Mesendoderm (in vitro differentiated cells): ENCODE data around the gene PRR18.

Source experiments
- DNase-seq: peaks from one replicate; pipeline ENCODE4 v3.0.0; 2013
- H2AK5ac ChIP-seq: 2 replicates; pipeline ENCODE4 v1.6.1; 2013; ENCODE audit warnings: low read length, inconsistent platforms
- H2BK120ac ChIP-seq: 2 replicates; pipeline ENCODE4 v1.6.1; 2013; ENCODE audit warnings: low read depth, mild to moderate bottlenecking, low read length, moderate library complexity, mixed read lengths
- H2BK15ac ChIP-seq: replicated peaks from 2 replicates; pipeline ENCODE4 v1.6.1; 2013; ENCODE audit warnings: low read depth, mild to moderate bottlenecking, moderate library complexity
- H2BK5ac ChIP-seq: 2 replicates; pipeline ENCODE4 v1.6.1; 2013; ENCODE audit warnings: low read length, inconsistent platforms
- H3K18ac ChIP-seq: 2 replicates; pipeline ENCODE4 v1.6.1; 2013; ENCODE audit warnings: mild to moderate bottlenecking, low read length, mixed read lengths
- H3K23ac ChIP-seq: one replicate; pipeline ENCODE4 v1.6.1; 2013; ENCODE audit warnings: low read length
- H3K27ac ChIP-seq: 2 replicates; pipeline ENCODE4 v1.5.1; 2013; ENCODE audit warnings: low read depth, mild to moderate bottlenecking, inconsistent platforms, low read length, moderate library complexity
- H3K27me3 ChIP-seq: 2 replicates; pipeline ENCODE4 v1.6.1; 2013; ENCODE audit warnings: low read length, control low read depth, mild to moderate bottlenecking, inconsistent platforms; ENCODE audit not compliant: insufficient read depth, poor library complexity
- H3K36me3 ChIP-seq: 2 replicates; pipeline ENCODE4 v1.6.1; 2013; ENCODE audit warnings: low read length, inconsistent platforms; ENCODE audit not compliant: control insufficient read depth, insufficient read depth
- H3K4ac ChIP-seq: one replicate; pipeline ENCODE4 v1.6.1; 2013; ENCODE audit warnings: low read depth, mild to moderate bottlenecking, low read length, moderate library complexity
- H3K4me1 ChIP-seq: 2 replicates; pipeline ENCODE4 v1.6.1; 2013; ENCODE audit warnings: low read depth, low read length, inconsistent platforms; ENCODE audit not compliant: control insufficient read depth
- H3K4me2 ChIP-seq: 2 replicates; pipeline ENCODE4 v1.6.1; 2013; ENCODE audit warnings: low read length
- H3K4me3 ChIP-seq: 2 replicates; pipeline ENCODE4 v1.5.1; 2013; ENCODE audit warnings: mild to moderate bottlenecking, low read length
- H3K56ac ChIP-seq: one replicate; pipeline ENCODE4 v1.6.1; 2013; ENCODE audit warnings: low read length
- H3K79me1 ChIP-seq: 2 replicates; pipeline ENCODE4 v1.6.1; 2013; ENCODE audit warnings: low read length, inconsistent platforms
- H3K79me2 ChIP-seq: 2 replicates; pipeline ENCODE4 v1.6.1; 2013; ENCODE audit warnings: mild to moderate bottlenecking, low read length; ENCODE audit not compliant: control insufficient read depth, insufficient read depth
- H3K9ac ChIP-seq: 2 replicates; pipeline ENCODE4 v1.6.1; 2013; ENCODE audit warnings: low read length, inconsistent platforms
- H4K5ac ChIP-seq: one replicate; pipeline ENCODE4 v1.6.1; 2013; ENCODE audit warnings: low read length
- H4K8ac ChIP-seq: one replicate; pipeline ENCODE4 v1.6.1; 2013; ENCODE audit warnings: low read depth, mild to moderate bottlenecking, control low read depth, low read length, moderate library complexity
- WGBS: extraction: QIAGEN DNeasy Blood & Tissue Kit; methylation state at CpG from one replicate; pipeline ENCODE4 v1.1.7; 2013; ENCODE audit warnings: low lambda C conversion rate, missing lambda C conversion rate; ENCODE audit not compliant: insufficient coverage; ENCODE audit errors: extremely low coverage; 5-methylcytosine and 5-hydroxymethylcytosine counted together

The PRR18 gene

DNA sequence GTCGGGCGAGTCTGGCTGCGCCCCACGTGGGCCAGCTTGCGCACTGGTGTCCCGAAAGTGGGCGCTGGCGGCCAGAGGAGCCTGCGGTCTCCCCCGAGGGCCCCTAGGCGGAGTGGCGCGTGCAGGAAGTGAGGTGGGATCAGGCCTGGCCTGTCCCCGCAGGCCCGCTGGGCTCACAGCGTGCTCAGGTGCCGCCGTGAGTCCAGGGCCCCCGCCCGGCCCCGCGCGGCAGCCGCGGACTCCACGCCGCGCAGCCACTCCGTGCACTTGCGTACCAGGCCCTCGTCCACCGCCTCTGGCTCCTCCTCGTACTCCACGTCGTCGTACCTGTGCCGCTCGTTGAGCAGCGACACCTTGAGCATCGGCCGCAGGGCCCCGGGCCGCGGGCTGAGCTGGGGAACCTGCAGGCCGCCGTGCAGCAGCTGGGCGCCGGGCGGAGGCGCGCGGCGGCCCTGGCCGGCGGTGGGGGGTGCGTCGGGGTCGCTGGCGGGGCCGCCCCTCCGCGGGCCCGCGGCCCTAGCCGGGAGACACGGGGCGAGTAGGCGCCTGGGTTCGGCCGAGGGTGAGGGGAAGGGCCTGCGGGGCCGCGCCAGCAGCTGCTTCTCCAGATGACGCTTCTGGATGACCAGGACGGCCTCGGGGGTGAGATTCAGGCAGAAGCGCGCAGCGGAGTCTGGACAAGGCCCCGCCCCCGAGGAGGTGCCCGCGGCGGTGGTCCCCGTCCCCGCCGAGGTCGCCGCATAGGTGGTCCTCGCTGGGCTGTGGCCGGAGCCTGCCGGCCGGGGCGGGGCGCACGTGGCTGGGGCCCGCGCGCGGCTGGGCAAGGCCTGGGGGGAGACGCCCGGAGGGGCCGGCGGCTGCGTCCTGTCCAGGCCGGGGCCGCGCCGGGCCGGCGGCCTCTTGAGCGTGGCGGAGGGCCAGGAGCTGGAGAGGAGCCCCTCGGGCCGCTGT is 835 bp downstream of the PRR18 start:
- peak overlapping the region; percentile 50 for H3K9ac ChIP-seq
- H3K27me3 ChIP-seq = peaks cover 14% of the 10 kb centered on the region
- H4K8ac ChIP-seq = no peak overlapping the region

DNA sequence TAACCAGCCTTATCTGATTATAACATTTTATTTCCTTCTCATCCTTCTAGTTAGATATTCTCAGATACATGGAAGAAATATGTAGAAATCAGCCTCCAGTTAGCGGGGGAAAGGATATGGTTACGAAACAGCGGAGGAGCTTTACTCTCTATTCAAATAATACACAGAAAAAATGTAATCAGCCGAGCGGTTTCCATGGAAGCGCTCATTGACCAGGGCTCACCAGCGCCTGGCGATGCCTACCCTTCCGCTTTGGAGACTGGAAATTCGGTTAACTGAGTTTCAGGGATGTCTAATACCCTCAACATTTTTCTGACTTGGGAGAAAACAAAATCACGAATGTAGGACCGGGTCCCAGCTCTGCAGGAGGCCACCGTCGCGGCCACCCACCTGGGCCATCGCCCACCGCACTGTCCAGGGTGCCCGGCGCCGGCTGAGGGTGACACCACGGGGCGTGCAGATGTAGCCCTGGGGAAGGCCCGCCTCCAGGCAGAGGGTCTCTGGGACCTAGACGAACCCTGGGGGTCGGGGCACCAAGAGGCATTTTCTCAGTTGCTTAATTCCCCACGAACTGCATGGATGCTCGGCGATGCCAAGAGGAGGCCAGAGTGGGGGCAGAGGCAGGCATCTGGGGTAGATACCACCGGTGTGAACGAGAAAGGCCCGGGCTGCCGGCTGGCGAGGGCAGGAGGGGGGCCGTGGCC is 1.7 kb downstream of the PRR18 start:
- Histone ChIP-seq H3K9ac (no peak overlapping the region), H3K27ac (no peak overlapping the region), H3K56ac (no peak overlapping the region), H3K79me2 (no peaks in the 10 kb centered on the region), H3K79me1 (no peaks in the 10 kb centered on the region), H4K5ac (no peak overlapping the region), H2BK120ac (no peak overlapping the region), H3K4me2 (no peak overlapping the region), H3K27me3 (peaks cover 14% of the 10 kb centered on the region), H3K23ac (no peak overlapping the region), H3K4me1 (no peaks in the 10 kb centered on the region), H3K36me3 (no peaks in the 10 kb centered on the region), H2AK5ac (no peak overlapping the region), H3K18ac (no peak overlapping the region), H2BK5ac (no peak overlapping the region), H3K4me3 (no peak overlapping the region), H4K8ac (no peak overlapping the region), H3K4ac (no peak overlapping the region), H2BK15ac (no peak overlapping the region)
- no CpG with 5 or more reads among the region's 34 CpGs for WGBS
- DNase-seq = no peak

More for the DNA sequence above, 835 bp downstream of the PRR18 start:
- no peak overlapping the region for H3K27ac ChIP-seq
- H2BK15ac ChIP-seq = no peak overlapping the region
- peak overlapping the region; percentile 73 for H3K56ac ChIP-seq
- H3K79me2 ChIP-seq = no peaks in the 10 kb centered on the region
- H4K5ac ChIP-seq = no peak overlapping the region
- no peaks in the 10 kb centered on the region for H3K36me3 ChIP-seq
- H3K18ac ChIP-seq = peak overlapping the region; percentile 2
- DNase-seq = peak; percentile 64
- H2BK120ac ChIP-seq = no peak overlapping the region
- no peak overlapping the region for H2BK5ac ChIP-seq
- WGBS = no CpG with 5 or more reads among the region's 115 CpGs
- no peak overlapping the region for H3K23ac ChIP-seq
- H2AK5ac ChIP-seq = no peak overlapping the region
- H3K4me3 ChIP-seq = no peak overlapping the region
- peak overlapping the region; percentile 6 for H3K4ac ChIP-seq
- H3K4me1 ChIP-seq = no peaks in the 10 kb centered on the region
- H3K79me1 ChIP-seq = no peaks in the 10 kb centered on the region
- H3K4me2 ChIP-seq = peak overlapping the region; percentile 75

DNA sequence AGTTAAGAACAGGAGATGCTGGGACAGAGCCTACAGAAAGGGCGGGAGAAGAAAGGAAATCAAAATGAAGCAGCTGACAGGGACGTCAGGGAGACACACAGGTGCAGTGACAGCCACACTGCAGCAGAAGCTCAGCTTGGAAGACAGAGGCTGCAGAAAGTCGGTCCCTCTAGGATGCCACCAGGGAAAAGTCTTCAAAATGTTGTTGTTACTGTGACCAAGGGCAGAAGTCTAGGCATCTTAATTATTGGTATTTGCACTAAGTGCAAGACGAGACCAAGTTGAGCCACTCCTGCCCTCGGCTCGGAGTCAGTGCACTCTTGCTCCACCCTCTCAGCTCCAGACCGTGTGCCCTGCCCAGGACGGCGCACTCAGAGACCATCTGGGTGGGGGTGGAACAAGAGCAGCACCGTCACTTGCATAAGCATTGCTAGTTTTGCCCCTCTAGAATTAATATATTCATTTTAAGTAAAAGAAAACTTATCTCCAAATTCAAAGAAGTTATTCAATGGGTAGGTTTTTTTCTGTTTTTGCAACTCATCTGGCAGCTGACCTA is 2.6 kb downstream of the PRR18 start:
- DNase-seq = no peak
- H3K9ac ChIP-seq = no peak overlapping the region
- no peak overlapping the region for H3K23ac ChIP-seq
- H3K79me1 ChIP-seq = no peaks in the 10 kb centered on the region
- H3K4me2 ChIP-seq = no peak overlapping the region
- H3K27me3 ChIP-seq = peaks cover 14% of the 10 kb centered on the region
- H3K4me3 ChIP-seq = no peak overlapping the region
- H4K8ac ChIP-seq = no peak overlapping the region
- no peak overlapping the region for H3K27ac ChIP-seq
- H4K5ac ChIP-seq = no peak overlapping the region
- H2AK5ac ChIP-seq = no peak overlapping the region
- no peaks in the 10 kb centered on the region for H3K79me2 ChIP-seq
- no CpG with 5 or more reads among the region's 10 CpGs for WGBS
- H2BK15ac ChIP-seq = no peak overlapping the region
- H2BK120ac ChIP-seq = no peak overlapping the region
- H2BK5ac ChIP-seq = no peak overlapping the region
- no peak overlapping the region for H3K4ac ChIP-seq
- no peak overlapping the region for H3K56ac ChIP-seq
- no peak overlapping the region for H3K18ac ChIP-seq
- H3K36me3 ChIP-seq = no peaks in the 10 kb centered on the region
- H3K4me1 ChIP-seq = no peaks in the 10 kb centered on the region

DNA sequence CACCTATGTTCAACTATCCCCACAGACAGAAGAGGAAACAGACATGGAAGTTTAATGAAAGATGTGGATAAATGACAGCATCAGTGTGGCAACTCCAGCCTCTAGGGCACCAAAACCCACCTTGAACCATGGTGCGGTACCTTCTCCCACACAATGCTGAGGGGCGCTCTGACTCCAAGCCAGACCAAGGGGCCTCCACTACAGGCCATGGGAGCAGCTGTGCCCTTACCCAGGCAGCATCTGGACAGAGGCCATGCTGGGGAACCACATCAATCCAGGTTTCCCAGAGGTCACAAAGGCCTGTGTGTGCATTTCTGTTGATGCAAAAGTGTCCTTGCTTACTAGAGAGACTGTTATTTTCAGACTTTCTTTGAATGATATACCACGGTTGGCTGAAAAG is 4.1 kb downstream of the PRR18 start:
- no peak overlapping the region for H3K18ac ChIP-seq
- H2BK15ac ChIP-seq = no peak overlapping the region
- no CpG with 5 or more reads among the region's 3 CpGs for WGBS
- H3K27ac ChIP-seq = no peak overlapping the region
- H3K4me3 ChIP-seq = no peak overlapping the region
- H3K56ac ChIP-seq = no peak overlapping the region
- no peak overlapping the region for H2BK5ac ChIP-seq
- H4K5ac ChIP-seq = no peak overlapping the region
- no peak overlapping the region for H3K4ac ChIP-seq
- no peak overlapping the region for H3K23ac ChIP-seq
- DNase-seq = no peak
- no peak overlapping the region for H3K9ac ChIP-seq
- no peaks in the 10 kb centered on the region for H3K4me1 ChIP-seq
- H3K4me2 ChIP-seq = no peak overlapping the region
- no peaks in the 10 kb centered on the region for H3K79me1 ChIP-seq
- H2BK120ac ChIP-seq = no peak overlapping the region
- H4K8ac ChIP-seq = no peak overlapping the region
- no peaks in the 10 kb centered on the region for H3K36me3 ChIP-seq
- no peak overlapping the region for H2AK5ac ChIP-seq
- no peaks in the 10 kb centered on the region for H3K79me2 ChIP-seq
- H3K27me3 ChIP-seq = peaks cover 12% of the 10 kb centered on the region

DNA sequence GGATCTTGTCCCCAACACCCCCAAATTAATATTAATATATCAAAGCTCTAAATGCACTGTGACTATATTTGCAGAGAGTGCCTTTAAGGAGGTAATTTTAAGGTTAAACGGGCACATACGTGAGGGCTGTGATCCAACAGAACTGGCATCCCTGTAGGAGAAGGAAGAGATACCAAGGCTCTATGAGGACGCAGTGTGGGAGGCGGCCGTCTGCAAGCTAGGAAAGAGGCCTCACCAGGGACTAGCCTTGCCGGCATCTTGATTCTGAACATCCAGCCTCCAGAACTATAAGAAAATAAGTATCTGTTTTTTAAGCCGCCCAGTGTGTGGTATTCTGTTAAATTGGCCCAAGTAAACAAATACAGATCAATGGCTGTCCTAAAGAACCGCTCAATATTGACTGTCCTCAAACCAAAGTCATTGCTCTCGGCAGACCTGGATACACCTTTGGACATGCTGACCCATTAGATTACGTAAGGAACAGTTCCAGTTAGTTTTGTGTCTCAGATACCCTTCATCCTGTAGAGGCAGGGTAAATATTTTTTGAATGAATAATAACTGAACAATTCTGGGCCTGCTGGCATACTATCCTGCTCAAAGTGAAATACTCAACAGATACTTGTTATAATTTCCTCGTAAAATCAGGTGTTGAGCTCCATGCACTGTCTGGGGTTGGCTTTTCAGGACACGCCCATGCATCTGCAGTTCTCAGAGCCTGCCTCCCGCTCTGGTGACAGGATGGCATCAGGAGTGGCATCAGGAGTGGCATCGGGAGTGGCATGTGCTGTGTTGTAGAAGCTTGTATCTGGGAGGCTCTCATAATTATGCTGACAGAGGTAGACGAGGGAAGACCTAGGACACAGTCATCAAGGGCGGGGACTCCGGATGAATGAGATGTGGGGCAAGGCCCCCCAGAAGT is 6.3 kb downstream of the PRR18 start:
- H2AK5ac ChIP-seq = no peak overlapping the region
- H3K36me3 ChIP-seq = no peaks in the 10 kb centered on the region
- no peak overlapping the region for H3K4ac ChIP-seq
- peaks cover 6% of the 10 kb centered on the region for H3K27me3 ChIP-seq
- no peak overlapping the region for H3K9ac ChIP-seq
- no peak overlapping the region for H4K5ac ChIP-seq
- no peak overlapping the region for H3K56ac ChIP-seq
- H3K18ac ChIP-seq = no peak overlapping the region
- no CpG with 5 or more reads among the region's 17 CpGs for WGBS
- no peak overlapping the region for H3K27ac ChIP-seq
- no peak overlapping the region for H4K8ac ChIP-seq
- H3K23ac ChIP-seq = no peak overlapping the region
- H2BK120ac ChIP-seq = no peak overlapping the region
- H3K4me2 ChIP-seq = no peak overlapping the region
- H3K79me2 ChIP-seq = no peaks in the 10 kb centered on the region
- no peaks in the 10 kb centered on the region for H3K79me1 ChIP-seq
- no peak overlapping the region for H3K4me3 ChIP-seq
- no peak for DNase-seq
- no peak overlapping the region for H2BK5ac ChIP-seq
- H2BK15ac ChIP-seq = no peak overlapping the region
- no peaks in the 10 kb centered on the region for H3K4me1 ChIP-seq
